Neural progenitor cell (in vitro differentiated cells): Measurements from ENCODE around the gene SLC3A2. TPM values are rescaled to one million over a fixed set of nuclear protein-coding genes. Genes with fewer than 3 reads are reported as not detected.

Source experiments
- DNase-seq: peaks from one replicate; pipeline ENCODE4 v3.0.0-alpha.2; 2016; ENCODE audit warnings: low spot score
- H2AFZ ChIP-seq: fragments of 200-600 bp; sonication (generic); replicated peaks from 2 replicates; pipeline ENCODE4 v1.6.1; 2016; ENCODE audit warnings: antibody characterized with exemption
- H3F3A ChIP-seq: fragments of 200-600 bp; sonication (generic); 2 replicates; pipeline ENCODE4 v1.6.1; 2016; ENCODE audit warnings: antibody characterized with exemption, low read depth
- H3K27ac ChIP-seq: fragments of 200-600 bp; sonication (generic); 2 replicates; pipeline ENCODE4 v1.5.1; 2016; ENCODE audit warnings: mild to moderate bottlenecking
- H3K27me3 ChIP-seq: fragments of 200-600 bp; sonication (generic); 2 replicates; pipeline ENCODE4 v1.6.1; 2016; ENCODE audit warnings: mild to moderate bottlenecking, moderate library complexity
- H3K36me3 ChIP-seq: fragments of 200-600 bp; sonication (generic); 2 replicates; pipeline ENCODE4 v1.5.1; 2016
- H3K4me1 ChIP-seq: fragments of 200-600 bp; sonication (generic); 2 replicates; pipeline ENCODE4 v1.6.1; 2016; ENCODE audit warnings: mixed run types
- H3K4me2 ChIP-seq: fragments of 200-600 bp; sonication (generic); 2 replicates; pipeline ENCODE4 v1.6.1; 2016
- H3K4me3 ChIP-seq: fragments of 200-600 bp; sonication (generic); 2 replicates; pipeline ENCODE4 v1.5.1; 2016
- H3K79me2 ChIP-seq: fragments of 200-600 bp; sonication (generic); 2 replicates; pipeline ENCODE4 v1.6.1; 2016; ENCODE audit warnings: low read depth
- H3K9ac ChIP-seq: fragments of 200-600 bp; sonication (generic); 2 replicates; pipeline ENCODE4 v1.6.1; 2016
- H3K9me3 ChIP-seq: fragments of 200-600 bp; sonication (generic); 2 replicates; pipeline ENCODE4 v1.5.1; 2016; ENCODE audit warnings: low read depth
- H4K20me1 ChIP-seq: fragments of 200-600 bp; sonication (generic); 2 replicates; pipeline ENCODE4 v1.6.1; 2016; ENCODE audit warnings: low read depth
- H3K27ac Mint-ChIP-seq: 3 replicates; pipeline ENCODE4 v1.8.0; 2021; ENCODE audit warnings: mixed read lengths
- H3K27me3 Mint-ChIP-seq: 2 replicates; pipeline ENCODE4 v1.8.0; 2022; ENCODE audit warnings: low read depth, mild to moderate bottlenecking, inconsistent platforms, moderate library complexity, mixed read lengths; ENCODE audit not compliant: insufficient read depth
- H3K36me3 Mint-ChIP-seq: 3 replicates; pipeline ENCODE4 v1.8.0; 2021; ENCODE audit warnings: mixed read lengths
- H3K4me1 Mint-ChIP-seq: 3 replicates; pipeline ENCODE4 v1.8.0; 2021; ENCODE audit warnings: mixed read lengths
- H3K4me3 Mint-ChIP-seq: 3 replicates; pipeline ENCODE4 v1.8.0; 2021; ENCODE audit warnings: mild to moderate bottlenecking, moderate library complexity, mixed read lengths
- H3K9me3 Mint-ChIP-seq: 3 replicates; pipeline ENCODE4 v1.8.0; 2020; ENCODE audit warnings: mixed read lengths
- EZH2 ChIP-seq: fragments of 200-600 bp; sonication (generic); IDR thresholded peaks from 2 replicates; pipeline ENCODE4 v1.6.1; 2017; ENCODE audit warnings: antibody characterized with exemption, mild to moderate bottlenecking, moderate library complexity
- EZH2phosphoT487 ChIP-seq: fragments of 200-600 bp; sonication (generic); IDR thresholded peaks from 2 replicates; pipeline ENCODE4 v1.6.1; 2017; ENCODE audit warnings: antibody characterized with exemption
- total RNA-seq: library from RNA; depleted of rRNA; stranded (reverse); fragments of >200 nt; gene quantifications from 2 replicates; pipeline ENCODE4 v1.2.3, GENCODE V29; 2015; ENCODE audit warnings: low replicate concordance
- TF ChIP-seq, protein P1 (sequence below): fragments of 200-600 bp; sonication (generic); IDR thresholded peaks from 2 replicates; pipeline ENCODE4 v1.5.1; 2017; ENCODE audit warnings: antibody characterized with exemption, mild to moderate bottlenecking

The SLC3A2 gene
- total RNA-seq, 1 donor from 2014 or later: 99.8 TPM

DNA sequence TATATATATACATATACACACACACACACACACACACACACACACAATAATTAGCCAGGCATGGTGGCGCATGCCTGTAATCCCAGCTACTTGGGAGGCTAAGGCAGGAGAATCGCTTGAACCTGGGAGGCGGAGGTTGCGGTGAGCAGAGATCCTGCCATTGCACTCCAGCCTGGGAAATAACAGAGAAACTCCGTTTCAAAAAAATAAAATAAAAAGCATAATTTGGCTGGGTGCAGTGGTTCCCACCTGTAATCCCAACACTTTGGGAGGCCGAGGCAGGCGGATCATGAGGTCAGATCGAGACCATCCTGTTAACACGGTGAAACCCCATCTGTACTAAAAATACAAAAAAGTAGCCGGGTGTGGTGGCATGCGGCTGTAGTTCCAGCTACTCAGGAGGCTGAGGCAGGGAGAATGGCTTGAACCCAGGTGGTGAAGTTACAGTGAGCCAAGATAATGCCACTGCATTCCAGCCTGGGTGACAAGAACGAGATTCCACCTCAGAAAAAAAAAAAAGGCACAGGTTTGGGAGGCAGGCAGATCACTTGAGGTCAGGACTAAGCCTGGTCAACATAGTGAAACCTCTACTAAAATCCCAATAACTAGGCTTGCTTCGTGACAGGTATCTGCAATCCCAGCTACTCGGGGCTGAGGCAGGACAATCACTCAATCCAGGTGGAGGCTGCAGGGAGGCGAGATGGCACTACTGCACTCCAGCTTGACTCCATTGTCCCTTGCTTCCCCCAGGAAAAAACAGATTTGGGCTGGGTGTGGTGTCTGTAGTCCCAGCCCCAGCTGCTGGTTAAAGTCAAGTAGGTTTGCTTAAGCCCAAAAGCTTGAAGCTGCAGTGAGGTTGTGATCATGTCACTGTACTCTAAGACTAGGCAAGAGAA, 29.5 kb upstream of the SLC3A2 start:
- peak; percentile 45 for DNase-seq
- no peak overlapping the region for H2AFZ ChIP-seq
- Mint-ChIP-seq H3K4me3 (peak overlapping the region; percentile 70), H3K36me3 (peaks cover 40% of the 10 kb centered on the region), H3K4me1 (peaks cover 34% of the 10 kb centered on the region), H3K9me3 (peaks cover 3% of the 10 kb centered on the region), H3K27ac (no peak overlapping the region), H3K27me3 (peaks cover 7% of the 10 kb centered on the region)
- H3K9ac ChIP-seq: no peak overlapping the region
- peaks cover 64% of the 10 kb centered on the region for H3F3A ChIP-seq
- H3K27ac ChIP-seq: peak overlapping the region; percentile 70
- H3K9me3 ChIP-seq: no peaks in the 10 kb centered on the region
- H3K4me1 ChIP-seq: peaks cover 16% of the 10 kb centered on the region
- H3K4me2 ChIP-seq: peak overlapping the region; percentile 89
- H3K4me3 ChIP-seq: no peak overlapping the region
- H3K79me2 ChIP-seq: peaks cover 43% of the 10 kb centered on the region
- no peaks in the 10 kb centered on the region for H3K27me3 ChIP-seq
- TF ChIP-seq EZH2phosphoT487 (no peak), EZH2 (no peak)
- TF ChIP-seq, protein P1, sequence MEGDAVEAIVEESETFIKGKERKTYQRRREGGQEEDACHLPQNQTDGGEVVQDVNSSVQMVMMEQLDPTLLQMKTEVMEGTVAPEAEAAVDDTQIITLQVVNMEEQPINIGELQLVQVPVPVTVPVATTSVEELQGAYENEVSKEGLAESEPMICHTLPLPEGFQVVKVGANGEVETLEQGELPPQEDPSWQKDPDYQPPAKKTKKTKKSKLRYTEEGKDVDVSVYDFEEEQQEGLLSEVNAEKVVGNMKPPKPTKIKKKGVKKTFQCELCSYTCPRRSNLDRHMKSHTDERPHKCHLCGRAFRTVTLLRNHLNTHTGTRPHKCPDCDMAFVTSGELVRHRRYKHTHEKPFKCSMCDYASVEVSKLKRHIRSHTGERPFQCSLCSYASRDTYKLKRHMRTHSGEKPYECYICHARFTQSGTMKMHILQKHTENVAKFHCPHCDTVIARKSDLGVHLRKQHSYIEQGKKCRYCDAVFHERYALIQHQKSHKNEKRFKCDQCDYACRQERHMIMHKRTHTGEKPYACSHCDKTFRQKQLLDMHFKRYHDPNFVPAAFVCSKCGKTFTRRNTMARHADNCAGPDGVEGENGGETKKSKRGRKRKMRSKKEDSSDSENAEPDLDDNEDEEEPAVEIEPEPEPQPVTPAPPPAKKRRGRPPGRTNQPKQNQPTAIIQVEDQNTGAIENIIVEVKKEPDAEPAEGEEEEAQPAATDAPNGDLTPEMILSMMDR: no peak
- peaks cover 33% of the 10 kb centered on the region for H3K36me3 ChIP-seq
- peaks cover 53% of the 10 kb centered on the region for H4K20me1 ChIP-seq

DNA sequence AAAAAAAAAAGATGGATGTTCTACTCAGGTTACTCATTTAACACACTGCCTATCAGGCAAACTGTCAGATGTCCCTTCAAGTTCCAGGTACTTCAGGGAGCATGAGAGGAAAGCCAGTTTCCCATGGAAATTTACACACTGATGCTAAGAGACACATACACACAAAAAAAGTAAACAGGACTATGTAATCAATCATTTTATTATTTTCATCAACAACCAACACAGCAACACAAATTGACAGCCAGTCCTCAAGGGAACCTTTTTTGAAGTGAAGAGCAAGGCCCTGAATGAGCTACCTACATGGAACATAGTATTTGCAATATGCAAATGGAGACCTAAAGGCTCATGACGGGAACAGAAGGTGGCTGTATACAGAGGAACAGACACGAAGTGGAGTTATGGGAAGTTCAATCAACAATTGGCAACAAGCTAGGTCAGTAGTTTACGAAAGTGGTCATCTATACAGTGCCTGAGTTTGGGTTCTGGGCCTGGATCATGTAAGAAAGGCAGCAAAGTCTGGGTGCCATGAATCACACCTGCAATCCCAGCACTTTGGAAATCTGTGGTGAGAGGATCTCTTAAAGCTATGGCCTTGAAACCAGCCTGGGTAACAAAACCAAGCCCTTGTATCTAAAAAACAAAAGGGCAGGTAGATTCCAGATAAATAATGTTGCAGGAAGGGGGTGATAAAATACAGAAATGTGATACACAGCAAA, 28.7 kb upstream of the SLC3A2 start:
- Histone ChIP-seq H4K20me1 (peaks cover 53% of the 10 kb centered on the region), H3K4me2 (peak overlapping the region; percentile 89), H3F3A (peaks cover 69% of the 10 kb centered on the region), H3K4me1 (peaks cover 16% of the 10 kb centered on the region), H2AFZ (no peak overlapping the region), H3K27ac (peak overlapping the region; percentile 70), H3K4me3 (peak overlapping the region; percentile 87), H3K9me3 (no peaks in the 10 kb centered on the region), H3K79me2 (peaks cover 51% of the 10 kb centered on the region), H3K9ac (no peak overlapping the region), H3K36me3 (peaks cover 33% of the 10 kb centered on the region), H3K27me3 (no peaks in the 10 kb centered on the region)
- DNase-seq: no peak
- peak overlapping the region; percentile 70 for H3K4me3 Mint-ChIP-seq
- TF ChIP-seq EZH2phosphoT487 (no peak), EZH2 (no peak)
- TF ChIP-seq, protein P1: no peak
- peaks cover 7% of the 10 kb centered on the region for H3K27me3 Mint-ChIP-seq
- peaks cover 2% of the 10 kb centered on the region for H3K9me3 Mint-ChIP-seq
- H3K27ac Mint-ChIP-seq: peak overlapping the region; percentile 9
- H3K36me3 Mint-ChIP-seq: peaks cover 39% of the 10 kb centered on the region
- peaks cover 37% of the 10 kb centered on the region for H3K4me1 Mint-ChIP-seq

DNA sequence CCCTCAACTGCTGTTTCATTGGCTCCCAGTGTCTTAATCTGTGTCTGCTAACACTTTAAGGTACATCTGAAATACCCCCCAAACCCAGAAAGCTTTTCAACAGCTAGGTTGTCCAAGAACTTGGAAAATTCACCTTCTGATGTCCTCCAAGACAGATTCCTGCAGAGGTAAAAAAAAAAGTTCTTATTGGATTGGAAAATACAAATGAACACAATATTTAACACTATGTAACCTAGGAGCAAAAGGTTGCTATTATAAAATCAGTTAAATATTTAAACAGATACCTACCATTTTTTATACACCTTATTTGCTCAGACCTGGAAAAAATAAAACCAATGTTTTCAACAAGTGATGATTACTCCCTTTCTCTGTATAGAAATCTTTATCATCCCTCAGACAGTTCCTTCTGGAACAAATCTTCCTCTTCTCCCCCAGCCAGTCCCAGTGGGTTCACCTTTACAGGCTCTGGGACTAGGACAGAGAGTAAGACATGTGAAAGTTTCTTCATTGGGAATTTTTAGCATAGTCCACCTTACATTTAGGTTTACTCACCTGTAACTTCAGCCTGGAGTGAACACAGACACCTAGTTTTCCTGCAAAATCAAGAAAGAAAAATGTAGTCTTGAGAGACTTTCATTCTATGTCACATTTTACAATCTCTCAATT, 28.0 kb upstream of the SLC3A2 start:
- peaks cover 38% of the 10 kb centered on the region for H3K4me1 Mint-ChIP-seq
- Histone ChIP-seq H3K4me2 (peak overlapping the region; percentile 89), H3K4me3 (peak overlapping the region; percentile 87), H3K36me3 (peaks cover 33% of the 10 kb centered on the region), H3K9ac (no peak overlapping the region), H3K9me3 (no peaks in the 10 kb centered on the region), H3F3A (peaks cover 70% of the 10 kb centered on the region), H4K20me1 (peaks cover 53% of the 10 kb centered on the region), H3K4me1 (peaks cover 22% of the 10 kb centered on the region), H3K79me2 (peaks cover 58% of the 10 kb centered on the region), H3K27me3 (no peaks in the 10 kb centered on the region), H2AFZ (no peak overlapping the region), H3K27ac (peak overlapping the region; percentile 70)
- H3K4me3 Mint-ChIP-seq: peak overlapping the region; percentile 99
- H3K36me3 Mint-ChIP-seq: peaks cover 37% of the 10 kb centered on the region
- no peak for TF ChIP-seq EZH2phosphoT487
- TF ChIP-seq, protein P1: no peak
- TF ChIP-seq EZH2: no peak
- H3K27ac Mint-ChIP-seq: no peak overlapping the region
- peaks cover 7% of the 10 kb centered on the region for H3K27me3 Mint-ChIP-seq
- no peak for DNase-seq
- H3K9me3 Mint-ChIP-seq: no peaks in the 10 kb centered on the region
